VCaP (cell line): ENCODE results near the gene PUS3.
A peak's percentile ranks its signal among the peaks of the same experiment; 100 is the strongest.

Source experiments
- H3K27ac ChIP-seq: fragments of 450-650 bp; 2 replicates; pipeline ENCODE4 v1.5.1; 2017
- TF ChIP-seq, protein P1 (sequence below): fragments of 450-650 bp; conservative IDR thresholded peaks from 2 replicates; pipeline ENCODE4 v1.5.1; 2017; ENCODE audit warnings: mild to moderate bottlenecking, moderate library complexity

Gene PUS3, protein sequence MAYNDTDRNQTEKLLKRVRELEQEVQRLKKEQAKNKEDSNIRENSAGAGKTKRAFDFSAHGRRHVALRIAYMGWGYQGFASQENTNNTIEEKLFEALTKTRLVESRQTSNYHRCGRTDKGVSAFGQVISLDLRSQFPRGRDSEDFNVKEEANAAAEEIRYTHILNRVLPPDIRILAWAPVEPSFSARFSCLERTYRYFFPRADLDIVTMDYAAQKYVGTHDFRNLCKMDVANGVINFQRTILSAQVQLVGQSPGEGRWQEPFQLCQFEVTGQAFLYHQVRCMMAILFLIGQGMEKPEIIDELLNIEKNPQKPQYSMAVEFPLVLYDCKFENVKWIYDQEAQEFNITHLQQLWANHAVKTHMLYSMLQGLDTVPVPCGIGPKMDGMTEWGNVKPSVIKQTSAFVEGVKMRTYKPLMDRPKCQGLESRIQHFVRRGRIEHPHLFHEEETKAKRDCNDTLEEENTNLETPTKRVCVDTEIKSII

GRCh38 chr11:125902927-125903710 lies at the start of gene PUS3:
TSS of gene PUS3 (minus strand) at chr11:125903206. CDS start at chr11:125896284, 6,922 bp downstream.
- TF ChIP-seq, protein P1, sequence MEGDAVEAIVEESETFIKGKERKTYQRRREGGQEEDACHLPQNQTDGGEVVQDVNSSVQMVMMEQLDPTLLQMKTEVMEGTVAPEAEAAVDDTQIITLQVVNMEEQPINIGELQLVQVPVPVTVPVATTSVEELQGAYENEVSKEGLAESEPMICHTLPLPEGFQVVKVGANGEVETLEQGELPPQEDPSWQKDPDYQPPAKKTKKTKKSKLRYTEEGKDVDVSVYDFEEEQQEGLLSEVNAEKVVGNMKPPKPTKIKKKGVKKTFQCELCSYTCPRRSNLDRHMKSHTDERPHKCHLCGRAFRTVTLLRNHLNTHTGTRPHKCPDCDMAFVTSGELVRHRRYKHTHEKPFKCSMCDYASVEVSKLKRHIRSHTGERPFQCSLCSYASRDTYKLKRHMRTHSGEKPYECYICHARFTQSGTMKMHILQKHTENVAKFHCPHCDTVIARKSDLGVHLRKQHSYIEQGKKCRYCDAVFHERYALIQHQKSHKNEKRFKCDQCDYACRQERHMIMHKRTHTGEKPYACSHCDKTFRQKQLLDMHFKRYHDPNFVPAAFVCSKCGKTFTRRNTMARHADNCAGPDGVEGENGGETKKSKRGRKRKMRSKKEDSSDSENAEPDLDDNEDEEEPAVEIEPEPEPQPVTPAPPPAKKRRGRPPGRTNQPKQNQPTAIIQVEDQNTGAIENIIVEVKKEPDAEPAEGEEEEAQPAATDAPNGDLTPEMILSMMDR: no peak
- H3K27ac ChIP-seq: peak within 1 kb of the TSS; percentile 81

GRCh38 chr11:125952559-125952958 lies 49.6 kb upstream of the PUS3 start:
- TF ChIP-seq, protein P1: no peak
- H3K27ac ChIP-seq: peak overlapping the region; percentile 85

- TF ChIP-seq, protein P1: no peak
- H3K27ac ChIP-seq: peak overlapping the region; percentile 85
Measured at GRCh38 chr11:125951731-125952130, 48.7 kb upstream of the PUS3 start.

GRCh38 chr11:125950696-125951651 lies 48.0 kb upstream of the PUS3 start:
- TF ChIP-seq, protein P1: no peak
- peak overlapping the region; percentile 85 for H3K27ac ChIP-seq

GRCh38 chr11:125950178-125950490 lies 47.1 kb upstream of the PUS3 start:
- TF ChIP-seq, protein P1: no peak
- H3K27ac ChIP-seq: no peak overlapping the region

GRCh38 chr11:125949271-125950177 lies 46.5 kb upstream of the PUS3 start:
- no peak overlapping the region for H3K27ac ChIP-seq
- TF ChIP-seq, protein P1: no peak
